ES-I3 (cell line): Measurements from ENCODE around the gene SCAP.

ENCODE experiments used
- H3K36me3 ChIP-seq: 2 replicates; pipeline ENCODE4 v1.6.1; 2013; ENCODE audit warnings: mild to moderate bottlenecking, low read length, control low read depth, moderate library complexity; ENCODE audit not compliant: insufficient read depth
- H3K4me1 ChIP-seq: 2 replicates; pipeline ENCODE4 v1.6.1; 2013; ENCODE audit warnings: mild to moderate bottlenecking, control low read depth, low read length; ENCODE audit not compliant: insufficient read depth
- H3K9ac ChIP-seq: 2 replicates; pipeline ENCODE4 v1.6.1; 2013; ENCODE audit warnings: low read depth, mild to moderate bottlenecking, low read length, moderate library complexity
- H3K9me3 ChIP-seq: 2 replicates; pipeline ENCODE4 v1.6.1; 2013; ENCODE audit warnings: mild to moderate bottlenecking, low read length, moderate library complexity; ENCODE audit not compliant: control insufficient read depth, insufficient read depth

The SCAP gene

GRCh38 chr3:47431225-47431624 is 44.5 kb downstream of the SCAP start:
- Histone ChIP-seq H3K36me3 (peaks cover 17% of the 10 kb centered on the region), H3K9me3 (no peaks in the 10 kb centered on the region), H3K4me1 (no peaks in the 10 kb centered on the region), H3K9ac (no peak overlapping the region)

- no peaks in the 10 kb centered on the region for H3K9me3 ChIP-seq
- H3K4me1 ChIP-seq = no peaks in the 10 kb centered on the region
- no peak overlapping the region for H3K9ac ChIP-seq
- peaks cover 17% of the 10 kb centered on the region for H3K36me3 ChIP-seq
These were observed 45.1 kb downstream of the SCAP start for GRCh38 chr3:47430606-47431005.

GRCh38 chr3:47429476-47430270 is 46.1 kb downstream of the SCAP start:
- H3K36me3 ChIP-seq = peaks cover 17% of the 10 kb centered on the region

GRCh38 chr3:47428662-47429061 is 47.1 kb downstream of the SCAP start:
- Histone ChIP-seq H3K36me3 (peaks cover 9% of the 10 kb centered on the region), H3K9ac (no peak overlapping the region), H3K9me3 (no peaks in the 10 kb centered on the region), H3K4me1 (no peaks in the 10 kb centered on the region)

More at GRCh38 chr3:47429476-47430270, 46.1 kb downstream of the SCAP start:
- H3K9me3 ChIP-seq = no peaks in the 10 kb centered on the region
- no peak overlapping the region for H3K9ac ChIP-seq
- no peaks in the 10 kb centered on the region for H3K4me1 ChIP-seq

- Histone ChIP-seq H3K4me1 (no peaks in the 10 kb centered on the region), H3K9me3 (no peaks in the 10 kb centered on the region), H3K9ac (no peak overlapping the region), H3K36me3 (peaks cover 9% of the 10 kb centered on the region; the same call in 1 of the 2 replicates)
These were observed 47.9 kb downstream of the SCAP start for GRCh38 chr3:47427866-47428265.

- Histone ChIP-seq H3K9me3 (no peaks in the 10 kb centered on the region), H3K4me1 (0 out of 2 replicates have a peak, but pooled peaks cover 3% of the 10 kb centered on the region), H3K9ac (no peak overlapping the region), H3K36me3 (peaks cover 5% of the 10 kb centered on the region; the same call in 1 of the 2 replicates)
These were observed 49.8 kb downstream of the SCAP start for GRCh38 chr3:47425959-47426358.

GRCh38 chr3:47425383-47425778 is 50.4 kb downstream of the SCAP start:
- H3K4me1 ChIP-seq = 0 out of 2 replicates have a peak, but pooled peaks cover 3% of the 10 kb centered on the region
- H3K9ac ChIP-seq = no peak overlapping the region
- H3K36me3 ChIP-seq = peaks cover 5% of the 10 kb centered on the region; the same call in 1 of the 2 replicates
- no peaks in the 10 kb centered on the region for H3K9me3 ChIP-seq

- Histone ChIP-seq H3K9me3 (no peaks in the 10 kb centered on the region), H3K36me3 (peaks cover 5% of the 10 kb centered on the region; the same call in 1 of the 2 replicates), H3K4me1 (0 out of 2 replicates have a peak, but pooled peaks cover 3% of the 10 kb centered on the region), H3K9ac (no peak overlapping the region)
These were observed 51.0 kb downstream of the SCAP start for GRCh38 chr3:47424434-47425382.

- Histone ChIP-seq H3K4me1 (0 out of 2 replicates have a peak, but pooled peaks cover 3% of the 10 kb centered on the region), H3K36me3 (peaks cover 3% of the 10 kb centered on the region; the same call in 1 of the 2 replicates), H3K9ac (no peak overlapping the region), H3K9me3 (no peaks in the 10 kb centered on the region)
These were observed 52.1 kb downstream of the SCAP start for GRCh38 chr3:47423548-47424145.

GRCh38 chr3:47422743-47423142 is 53.0 kb downstream of the SCAP start:
- Histone ChIP-seq H3K9ac (no peak overlapping the region), H3K4me1 (0 out of 2 replicates have a peak, but pooled peaks cover 3% of the 10 kb centered on the region), H3K9me3 (no peaks in the 10 kb centered on the region), H3K36me3 (peaks cover 3% of the 10 kb centered on the region; the same call in 1 of the 2 replicates)

GRCh38 chr3:47421741-47422649 is 53.7 kb downstream of the SCAP start:
- no peak overlapping the region for H3K9ac ChIP-seq
- H3K9me3 ChIP-seq = no peaks in the 10 kb centered on the region
- 0 out of 2 replicates have a peak, but pooled peaks cover 3% of the 10 kb centered on the region for H3K4me1 ChIP-seq
- H3K36me3 ChIP-seq = peaks cover 3% of the 10 kb centered on the region

GRCh38 chr3:47420511-47421484 is 54.9 kb downstream of the SCAP start:
- 0 out of 2 replicates have a peak, but pooled peaks cover 3% of the 10 kb centered on the region for H3K4me1 ChIP-seq
- no peaks in the 10 kb centered on the region; the same call in 1 of the 2 replicates for H3K36me3 ChIP-seq
- H3K9me3 ChIP-seq = no peaks in the 10 kb centered on the region
- no peak overlapping the region for H3K9ac ChIP-seq
